Lower leg skin (tissue), 4 donors: Measurements from ENCODE around the gene RPL15. TPM values are rescaled to one million over a fixed set of nuclear protein-coding genes. Genes with fewer than 3 reads are reported as not detected.

Experiments
- DNase-seq, 2 donors: peaks; one replicate each; pipeline ENCODE4 v3.0.0-alpha.2; 2019; ENCODE audit warnings: low spot score in 2 of 2
- H3K4me3 ChIP-seq: fragments of 200-600 bp; sonication (generic); 2 replicates; pipeline ENCODE4 v1.5.1; 2017; ENCODE audit warnings: mild to moderate bottlenecking, low read depth; ENCODE audit not compliant: poor library complexity, severe bottlenecking
- POLR2A ChIP-seq, 2 donors: fragments of 450-650 bp; IDR thresholded peaks; one replicate each; pipeline ENCODE4 v1.6.1; 2016 to 2017; ENCODE audit warnings: antibody characterized with exemption in 2 of 2, mild to moderate bottlenecking in 1 of 2, moderate library complexity in 1 of 2
- WGBS, 2 donors: methylation state at CpG; one replicate each; pipeline ENCODE4 v1.1.5; 2018; 5-methylcytosine and 5-hydroxymethylcytosine counted together
- intact Hi-C: fragments of 100-400 bp; cut with DNase I; formaldehyde crosslinking; loops from one replicate; pipeline ENCODE4 v1.15.0; 2023; ENCODE audit warnings: low total_unique reads
- total RNA-seq, 4 donors: library from RNA; depleted of rRNA; stranded (reverse); fragments of >200 nt; gene quantifications; one replicate each; pipeline ENCODE4 v1.1.0, GENCODE V29; 2016
- TF ChIP-seq, protein P1 (sequence below), 3 donors: fragments of 450-650 bp; IDR thresholded peaks; one replicate each; pipeline ENCODE4 v1.5.1; 2016; ENCODE audit warnings: antibody characterized with exemption in 3 of 3, mild to moderate bottlenecking in 3 of 3, moderate library complexity in 2 of 3

Gene RPL15
- total RNA-seq, 4 donors from 2014 or later: 2,087 to 2,833 (median 2,394) TPM

DNA sequence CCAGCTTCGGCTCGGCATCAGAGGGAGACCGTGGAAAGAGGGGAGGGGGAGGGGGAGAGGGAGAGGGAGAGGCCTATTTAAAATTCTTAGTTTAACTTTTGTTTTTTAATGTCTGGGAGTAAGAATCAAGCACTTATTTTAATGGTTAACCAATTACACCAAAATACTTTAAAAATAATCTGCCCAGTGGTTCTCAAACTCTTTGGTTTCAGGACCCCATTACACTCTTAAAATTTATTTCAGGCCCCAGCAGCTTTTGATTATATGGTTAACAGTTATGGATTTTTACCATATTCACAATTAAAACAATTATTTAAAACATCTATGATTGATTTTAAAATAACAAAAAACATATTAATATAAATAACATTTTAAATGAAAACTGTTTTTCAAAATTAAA is 44.6 kb upstream of the RPL15 start:
- WGBS, 2 donors: 91 to 95% methylated on average over 3 of the region's 3 CpGs
- H3K4me3 ChIP-seq: no peak overlapping the region
- intact Hi-C loops: no loop called here
- DNase-seq: no peak
- TF ChIP-seq POLR2A (IDR thresholded peaks at IDR 0.05): no peak
- TF ChIP-seq, protein P1, sequence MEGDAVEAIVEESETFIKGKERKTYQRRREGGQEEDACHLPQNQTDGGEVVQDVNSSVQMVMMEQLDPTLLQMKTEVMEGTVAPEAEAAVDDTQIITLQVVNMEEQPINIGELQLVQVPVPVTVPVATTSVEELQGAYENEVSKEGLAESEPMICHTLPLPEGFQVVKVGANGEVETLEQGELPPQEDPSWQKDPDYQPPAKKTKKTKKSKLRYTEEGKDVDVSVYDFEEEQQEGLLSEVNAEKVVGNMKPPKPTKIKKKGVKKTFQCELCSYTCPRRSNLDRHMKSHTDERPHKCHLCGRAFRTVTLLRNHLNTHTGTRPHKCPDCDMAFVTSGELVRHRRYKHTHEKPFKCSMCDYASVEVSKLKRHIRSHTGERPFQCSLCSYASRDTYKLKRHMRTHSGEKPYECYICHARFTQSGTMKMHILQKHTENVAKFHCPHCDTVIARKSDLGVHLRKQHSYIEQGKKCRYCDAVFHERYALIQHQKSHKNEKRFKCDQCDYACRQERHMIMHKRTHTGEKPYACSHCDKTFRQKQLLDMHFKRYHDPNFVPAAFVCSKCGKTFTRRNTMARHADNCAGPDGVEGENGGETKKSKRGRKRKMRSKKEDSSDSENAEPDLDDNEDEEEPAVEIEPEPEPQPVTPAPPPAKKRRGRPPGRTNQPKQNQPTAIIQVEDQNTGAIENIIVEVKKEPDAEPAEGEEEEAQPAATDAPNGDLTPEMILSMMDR (IDR thresholded peaks at IDR 0.05): no peak

DNA sequence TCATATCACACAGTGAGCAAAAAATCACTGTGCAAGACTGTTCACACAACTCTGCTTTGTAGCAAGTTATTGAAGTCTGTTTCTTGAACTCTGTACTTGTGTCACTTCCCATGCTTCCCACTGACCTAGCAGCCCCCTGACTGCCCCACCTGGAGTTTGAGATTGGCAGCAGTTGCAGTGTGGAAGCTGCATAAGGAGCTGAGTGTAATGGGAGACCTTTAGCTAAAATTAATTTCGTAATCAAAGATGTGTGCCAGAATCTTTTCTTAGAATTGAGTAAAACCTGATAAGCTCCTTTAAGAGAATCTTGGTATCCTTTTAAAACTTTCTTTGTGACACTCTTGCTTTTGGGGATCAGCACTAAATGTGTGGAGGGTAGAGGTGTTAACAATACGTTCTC is 43.0 kb upstream of the RPL15 start:
- 46 to 54% methylated on average over 2 of the region's 2 CpGs for whole genome bisulfite sequencing, 2 donors
- H3K4me3 ChIP-seq: no peak overlapping the region
- intact Hi-C loops: no loop called here
- TF ChIP-seq POLR2A (IDR thresholded peaks at IDR 0.05): no peak
- TF ChIP-seq, protein P1 (IDR thresholded peaks at IDR 0.05): no peak
- no peak for DNase-seq

DNA sequence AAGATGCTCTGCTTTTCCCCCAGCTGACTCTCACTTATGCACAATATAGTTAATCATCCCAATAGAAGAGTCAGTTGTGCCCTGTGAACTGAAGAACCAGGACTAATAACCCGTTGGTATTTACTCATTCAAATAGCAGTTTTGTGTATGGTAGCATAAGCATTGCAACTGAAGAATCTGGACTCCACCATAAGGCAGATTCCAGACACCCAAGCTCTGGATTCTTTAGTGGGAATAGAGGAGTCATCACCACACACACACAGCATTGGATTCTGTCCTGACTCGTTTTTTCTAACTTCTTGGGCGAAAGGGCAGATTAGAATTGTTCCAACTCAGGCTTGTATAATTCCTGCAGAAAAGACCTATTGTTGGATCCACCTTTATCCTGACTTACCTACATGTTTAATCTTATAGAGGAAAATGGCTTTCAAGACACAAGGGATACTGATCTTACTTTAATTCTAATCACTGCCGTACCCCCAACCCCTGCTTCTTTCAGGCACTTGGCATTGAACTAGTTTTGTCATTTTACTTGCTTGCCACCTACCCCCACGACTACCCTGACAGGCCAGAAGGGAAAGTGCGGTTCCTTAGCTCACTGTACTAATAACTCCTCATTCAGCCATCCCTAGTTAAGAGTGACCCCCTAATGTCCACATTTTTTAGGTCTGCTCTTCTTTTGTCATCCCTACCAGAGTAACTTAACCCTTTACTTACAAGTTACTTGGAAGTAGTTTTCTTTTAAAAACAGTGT is 42.4 kb upstream of the RPL15 start:
- intact Hi-C loops: no loop called here
- H3K4me3 ChIP-seq: no peak overlapping the region
- no peak for TF ChIP-seq POLR2A (IDR thresholded peaks at IDR 0.05)
- TF ChIP-seq, protein P1 (IDR thresholded peaks at IDR 0.05): no peak
- WGBS, 2 donors: 49 to 54% methylated on average over 6 of the region's 6 CpGs
- no peak for DNase-seq

DNA sequence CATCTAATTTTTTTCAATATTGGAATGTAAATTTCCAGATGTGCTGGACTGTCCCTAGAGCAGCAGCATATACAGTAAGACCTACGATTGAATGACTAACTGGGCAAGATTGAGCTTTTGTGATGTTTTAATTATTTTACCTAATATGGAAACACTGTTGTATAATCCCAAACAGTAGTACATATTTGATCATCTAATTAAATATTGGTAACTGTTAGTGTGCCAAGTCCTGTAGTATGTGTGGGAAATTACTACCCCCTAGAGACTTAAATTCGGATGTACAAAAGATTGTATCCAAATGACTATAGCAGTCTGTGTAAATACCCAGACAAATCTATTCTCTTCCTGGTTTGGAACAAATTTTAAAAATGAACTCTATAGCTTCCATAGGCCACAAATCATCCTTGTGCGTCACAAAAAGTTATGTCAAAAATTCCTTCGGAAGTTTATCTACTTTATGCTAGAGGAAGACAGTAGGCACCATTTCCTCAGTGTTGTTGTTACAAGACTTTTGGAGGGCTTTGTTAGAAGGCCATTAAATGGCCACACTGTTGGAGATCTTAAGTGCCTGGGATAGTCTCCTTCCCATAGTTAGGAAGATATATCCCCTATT is 41.7 kb upstream of the RPL15 start:
- no peak overlapping the region for H3K4me3 ChIP-seq
- DNase-seq: no peak
- WGBS, 2 donors: 74 to 75% methylated on average over 4 of the region's 4 CpGs
- TF ChIP-seq, protein P1 (IDR thresholded peaks at IDR 0.05): no peak
- TF ChIP-seq POLR2A (IDR thresholded peaks at IDR 0.05): no peak
- intact Hi-C loops: no loop called here

DNA sequence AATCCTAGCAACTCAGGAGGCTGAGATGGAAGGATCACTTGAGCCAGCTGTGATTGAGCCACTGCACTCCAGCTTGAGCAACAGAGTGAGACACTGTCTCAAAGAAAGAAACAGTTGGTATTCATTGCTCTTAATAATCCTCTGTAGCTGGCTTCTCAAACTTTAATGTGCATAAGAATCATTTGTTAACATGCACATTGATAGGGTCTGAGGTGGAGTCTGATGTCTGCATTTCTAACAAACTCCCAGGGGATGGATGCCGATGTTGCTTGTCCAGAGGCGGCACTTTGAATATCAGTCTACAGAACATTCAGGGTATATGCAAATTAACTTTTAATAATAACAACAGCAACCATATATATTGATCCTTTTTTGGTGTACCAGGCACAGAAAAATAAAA is 40.0 kb upstream of the RPL15 start:
- DNase-seq: no peak
- WGBS, 2 donors: 55 to 81% methylated on average over 2 of the region's 2 CpGs
- TF ChIP-seq, protein P1 (IDR thresholded peaks at IDR 0.05): no peak
- TF ChIP-seq POLR2A (IDR thresholded peaks at IDR 0.05): no peak
- H3K4me3 ChIP-seq: no peak overlapping the region
- intact Hi-C loops: no loop called here
